ENCODE results near the gene OR10K2. TPM values are rescaled to one million over a fixed set of nuclear protein-coding genes. Genes with fewer than 3 reads are reported as not detected.

OR10K2 gene
- total RNA-seq, 2 donors from 2014 or later = not detected

DNA sequence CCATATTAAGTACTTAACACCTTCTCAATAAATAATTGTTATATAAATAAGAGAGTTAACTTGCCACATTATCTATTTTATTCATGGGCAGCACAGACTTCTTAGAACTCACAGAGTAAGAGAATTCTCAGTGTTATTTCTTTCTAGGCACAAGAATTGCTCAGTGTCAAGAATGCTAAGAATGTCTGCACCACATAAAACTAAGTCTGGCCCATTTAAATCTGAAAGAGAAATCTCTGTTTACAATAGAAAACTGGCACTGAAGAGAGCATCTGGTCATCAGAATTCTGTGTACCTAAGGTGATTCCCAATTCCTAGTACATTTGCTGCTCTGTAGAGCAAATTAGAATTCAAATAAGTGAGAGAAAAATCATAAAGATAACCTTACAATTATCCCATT is 3.8 kb downstream of the OR10K2 start:
- H3K27me3 Mint-ChIP-seq (ENCODE audit: insufficient read depth) = no peaks in the 10 kb centered on the region
- H3K36me3 ChIP-seq (ENCODE audit: control insufficient read depth, insufficient read depth, low read length) = no peaks in the 10 kb centered on the region
- H3K4me1 Mint-ChIP-seq = peaks cover 2% of the 10 kb centered on the region
- H3K4me1 ChIP-seq (ENCODE audit: control insufficient read depth, insufficient read depth, low read length) = no peaks in the 10 kb centered on the region
- no peak overlapping the region for H3K27ac ChIP-seq (ENCODE audit: low read depth, low read length)
- H3K4me3 ChIP-seq (ENCODE audit: low read length) = no peak overlapping the region
- no peak for DNase-seq
- H3K27me3 ChIP-seq (ENCODE audit: control insufficient read depth, insufficient read depth, low read length, poor library complexity, severe bottlenecking) = no peaks in the 10 kb centered on the region
- H3K36me3 Mint-ChIP-seq (ENCODE audit: low read depth) = no peaks in the 10 kb centered on the region
- H3K9me3 Mint-ChIP-seq = no peaks in the 10 kb centered on the region
- TF ChIP-seq, protein P1, sequence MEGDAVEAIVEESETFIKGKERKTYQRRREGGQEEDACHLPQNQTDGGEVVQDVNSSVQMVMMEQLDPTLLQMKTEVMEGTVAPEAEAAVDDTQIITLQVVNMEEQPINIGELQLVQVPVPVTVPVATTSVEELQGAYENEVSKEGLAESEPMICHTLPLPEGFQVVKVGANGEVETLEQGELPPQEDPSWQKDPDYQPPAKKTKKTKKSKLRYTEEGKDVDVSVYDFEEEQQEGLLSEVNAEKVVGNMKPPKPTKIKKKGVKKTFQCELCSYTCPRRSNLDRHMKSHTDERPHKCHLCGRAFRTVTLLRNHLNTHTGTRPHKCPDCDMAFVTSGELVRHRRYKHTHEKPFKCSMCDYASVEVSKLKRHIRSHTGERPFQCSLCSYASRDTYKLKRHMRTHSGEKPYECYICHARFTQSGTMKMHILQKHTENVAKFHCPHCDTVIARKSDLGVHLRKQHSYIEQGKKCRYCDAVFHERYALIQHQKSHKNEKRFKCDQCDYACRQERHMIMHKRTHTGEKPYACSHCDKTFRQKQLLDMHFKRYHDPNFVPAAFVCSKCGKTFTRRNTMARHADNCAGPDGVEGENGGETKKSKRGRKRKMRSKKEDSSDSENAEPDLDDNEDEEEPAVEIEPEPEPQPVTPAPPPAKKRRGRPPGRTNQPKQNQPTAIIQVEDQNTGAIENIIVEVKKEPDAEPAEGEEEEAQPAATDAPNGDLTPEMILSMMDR (conservative IDR thresholded peaks at IDR 0.05) = no peak
- H3K4me3 Mint-ChIP-seq = no peak overlapping the region
- H3K9me3 ChIP-seq (ENCODE audit: control insufficient read depth, low read length) = no peaks in the 10 kb centered on the region
- no peak overlapping the region for H3K9ac ChIP-seq (ENCODE audit: extremely low read depth, low read length, poor library complexity, severe bottlenecking)
- no peak overlapping the region for H3K27ac Mint-ChIP-seq

DNA sequence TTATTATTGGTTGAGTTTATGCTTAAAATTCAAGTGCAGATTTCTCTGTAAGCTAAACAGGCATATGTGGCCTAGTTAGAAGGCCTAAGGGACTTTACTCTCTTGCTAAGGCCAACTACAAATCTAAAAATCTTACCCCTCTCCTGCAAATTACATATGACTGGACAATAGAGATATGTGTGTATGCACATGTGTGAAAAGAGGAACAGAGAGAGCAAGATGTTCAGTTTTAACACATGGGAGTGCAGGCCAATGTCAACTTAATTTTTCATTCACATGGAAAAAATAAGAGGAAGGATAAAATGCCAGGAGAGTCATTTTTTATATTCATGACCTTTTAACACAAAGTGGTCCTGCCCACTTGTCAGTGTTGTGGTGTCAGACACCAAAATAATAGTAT is 8.5 kb downstream of the OR10K2 start:
- no peaks in the 10 kb centered on the region for H3K36me3 ChIP-seq (ENCODE audit: control insufficient read depth, insufficient read depth, low read length)
- H3K9ac ChIP-seq (ENCODE audit: extremely low read depth, low read length, poor library complexity, severe bottlenecking) = no peak overlapping the region
- H3K4me1 ChIP-seq (ENCODE audit: control insufficient read depth, insufficient read depth, low read length) = no peaks in the 10 kb centered on the region
- Mint-ChIP-seq H3K27ac (no peak overlapping the region), H3K9me3 (no peaks in the 10 kb centered on the region), H3K27me3 (ENCODE audit: insufficient read depth) (no peaks in the 10 kb centered on the region), H3K4me1 (peaks cover 2% of the 10 kb centered on the region), H3K36me3 (ENCODE audit: low read depth) (no peaks in the 10 kb centered on the region), H3K4me3 (no peak overlapping the region)
- H3K9me3 ChIP-seq (ENCODE audit: control insufficient read depth, low read length) = no peaks in the 10 kb centered on the region
- no peaks in the 10 kb centered on the region for H3K27me3 ChIP-seq (ENCODE audit: control insufficient read depth, insufficient read depth, low read length, poor library complexity, severe bottlenecking)
- H3K4me3 ChIP-seq (ENCODE audit: low read length) = no peak overlapping the region
- no peak overlapping the region for H3K27ac ChIP-seq (ENCODE audit: low read depth, low read length)
- TF ChIP-seq, protein P1 (conservative IDR thresholded peaks at IDR 0.05) = no peak
- no peak for DNase-seq

DNA sequence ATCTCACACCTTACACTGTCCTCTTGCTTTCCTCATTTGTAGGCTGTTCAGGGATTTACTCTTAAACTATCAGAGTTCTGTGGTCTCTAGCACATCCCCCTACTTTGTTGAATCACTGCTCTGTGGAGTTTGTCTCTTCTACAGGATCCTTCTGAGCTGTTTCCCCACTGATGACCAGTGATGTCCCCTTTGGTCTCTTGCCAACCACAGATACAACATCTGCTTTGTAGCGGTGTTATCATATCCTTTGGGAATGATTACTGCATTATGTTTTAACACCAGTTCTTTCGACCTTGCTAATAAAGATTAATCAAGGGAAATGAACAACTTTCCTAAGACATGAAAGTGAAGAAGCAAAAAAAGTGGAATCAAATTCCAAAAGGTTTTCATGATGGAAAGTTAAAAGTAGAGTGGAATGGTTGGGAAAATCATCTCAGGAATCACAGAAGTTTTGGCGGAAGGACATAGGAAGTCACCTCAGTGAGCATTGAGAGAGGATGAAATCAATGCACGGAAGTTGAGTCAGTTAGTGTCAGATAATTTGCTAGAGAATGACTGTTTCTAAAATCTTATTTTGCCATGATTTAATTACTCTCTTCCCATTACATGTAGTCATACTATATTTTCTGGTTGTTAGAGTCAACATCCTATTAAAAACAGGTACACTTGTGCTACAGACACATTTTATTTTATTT is 11.2 kb downstream of the OR10K2 start:
- WGBS, 2 experiments (ENCODE audit: insufficient coverage in 1 of 2, insufficient read length in 1 of 2) = 92 to 95% methylated on average over 4 of the region's 4 CpGs

More for the DNA sequence above, 11.2 kb downstream of the OR10K2 start:
- Histone ChIP-seq H3K4me3 (ENCODE audit: low read length) (no peak overlapping the region), H3K27me3 (ENCODE audit: control insufficient read depth, insufficient read depth, low read length, poor library complexity, severe bottlenecking) (no peaks in the 10 kb centered on the region), H3K9ac (ENCODE audit: extremely low read depth, low read length, poor library complexity, severe bottlenecking) (no peak overlapping the region), H3K27ac (ENCODE audit: low read depth, low read length) (no peak overlapping the region), H3K9me3 (ENCODE audit: control insufficient read depth, low read length) (no peaks in the 10 kb centered on the region), H3K36me3 (ENCODE audit: control insufficient read depth, insufficient read depth, low read length) (no peaks in the 10 kb centered on the region), H3K4me1 (ENCODE audit: control insufficient read depth, insufficient read depth, low read length) (no peaks in the 10 kb centered on the region)
- DNase-seq = no peak
- Mint-ChIP-seq H3K27me3 (ENCODE audit: insufficient read depth) (no peaks in the 10 kb centered on the region), H3K9me3 (no peaks in the 10 kb centered on the region), H3K4me3 (no peak overlapping the region), H3K4me1 (no peaks in the 10 kb centered on the region), H3K36me3 (ENCODE audit: low read depth) (no peaks in the 10 kb centered on the region), H3K27ac (no peak overlapping the region)
- TF ChIP-seq, protein P1 (conservative IDR thresholded peaks at IDR 0.05) = no peak

All from endodermal cell (in vitro differentiated cells).